SH-SY5Y (cell line): ENCODE measurements around the gene EVX2.

Experiments used
- GATA2 ChIP-seq: IDR thresholded peaks from 2 replicates; pipeline ENCODE4 v1.6.1; 2011; ENCODE audit warnings: mild to moderate bottlenecking, low read depth, low read length
- GATA3 ChIP-seq: IDR thresholded peaks from 2 replicates; pipeline ENCODE4 v1.6.1; 2011; ENCODE audit warnings: low read depth, mild to moderate bottlenecking, low read length, moderate library complexity

- TF ChIP-seq GATA3 = no peak
- TF ChIP-seq GATA2 = no peak
Measured at GRCh38 chr2:176100547-176101140, 16.9 kb upstream of the EVX2 start.
